PC-3 (cell line): ENCODE data around the gene POLL.

ENCODE experiments used
- CTCF ChIP-seq: fragments of 300-600 bp; sonication (generic); conservative IDR thresholded peaks from 2 replicates; pipeline ENCODE4 v1.5.1; 2017; ENCODE audit warnings: antibody characterized with exemption, low read depth, mild to moderate bottlenecking, low read length
- EZH2 ChIP-seq: fragments of 300-600 bp; sonication (generic); IDR thresholded peaks from one replicate; pipeline ENCODE4 v1.6.1; 2017; ENCODE audit warnings: antibody characterized with exemption, mild to moderate bottlenecking, low read length; ENCODE audit not compliant: unreplicated experiment

DNA sequence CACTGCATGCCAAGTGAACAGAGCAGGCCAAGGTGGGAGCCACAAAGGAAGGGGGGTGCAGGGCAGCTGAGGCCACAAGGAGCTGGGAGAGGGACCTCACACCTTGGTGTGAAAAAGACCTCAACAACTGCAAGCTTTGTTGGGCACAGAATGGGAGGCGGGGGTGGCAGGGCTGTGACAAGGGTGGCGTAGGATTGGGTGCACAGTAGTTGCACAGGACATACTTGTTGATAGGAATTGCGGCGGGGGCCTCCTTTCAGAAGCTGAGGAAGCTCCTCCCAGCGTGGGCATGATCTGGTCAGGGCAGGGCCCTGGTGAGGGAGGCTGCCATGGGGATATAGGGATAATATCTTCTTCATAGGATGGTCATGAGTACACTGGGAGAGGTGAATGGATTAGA is 25.8 kb downstream of the POLL start:
- TF ChIP-seq CTCF (no peak), EZH2 (no peak)
